Measurements from ENCODE around the gene CYSTM1.

CYSTM1 gene

GRCh38 chr5:140275837-140276236 lies 100.8 kb downstream of the CYSTM1 start:
- in situ Hi-C loops (cut with MboI; ENCODE audit: low sequenced_read_pairs) = no loop called here

- in situ Hi-C loops (cut with MboI; ENCODE audit: low sequenced_read_pairs) = no loop called here
These were observed 107.3 kb downstream of the CYSTM1 start for GRCh38 chr5:140282266-140282665.

GRCh38 chr5:140284013-140284412 lies 109.0 kb downstream of the CYSTM1 start:
- in situ Hi-C loops (cut with MboI; ENCODE audit: low sequenced_read_pairs) = no loop called here

- in situ Hi-C loops (cut with MboI; ENCODE audit: low sequenced_read_pairs) = no loop called here
These were observed 111.4 kb downstream of the CYSTM1 start for GRCh38 chr5:140286424-140286823.

GRCh38 chr5:140287801-140288521 lies 113.0 kb downstream of the CYSTM1 start:
- in situ Hi-C loops (cut with MboI; ENCODE audit: low sequenced_read_pairs) = no loop called here

GRCh38 chr5:140292212-140293036 lies 117.4 kb downstream of the CYSTM1 start:
- in situ Hi-C loops (cut with MboI; ENCODE audit: low sequenced_read_pairs) = no loop called here
